AG08396 (cell line): Measurements from ENCODE around the gene SIDT1.

Source experiments
- DNase-seq: peaks from one replicate; pipeline ENCODE4 v3.0.0; 2012; ENCODE audit warnings: low spot score, mixed read lengths

Gene SIDT1

DNA sequence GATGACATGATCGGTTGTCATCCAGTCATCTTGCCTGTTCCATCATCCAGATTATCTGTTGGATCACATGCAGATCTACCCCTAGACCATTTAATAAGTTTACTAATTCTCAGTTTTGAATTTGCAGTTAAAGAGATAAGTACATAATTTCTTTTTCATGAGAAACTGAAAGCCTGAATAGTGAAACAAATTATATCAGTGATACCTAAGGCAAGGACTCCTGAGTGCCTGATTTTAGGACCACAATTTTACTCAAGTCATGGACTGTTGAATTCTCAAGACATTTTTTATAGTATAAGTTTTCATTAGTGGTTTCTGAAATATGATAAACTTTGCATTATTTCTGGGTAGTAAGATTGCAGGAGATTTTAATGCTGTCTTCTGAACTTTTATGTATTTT, 13.2 kb downstream of the SIDT1 start:
- no peak for DNase-seq

DNA sequence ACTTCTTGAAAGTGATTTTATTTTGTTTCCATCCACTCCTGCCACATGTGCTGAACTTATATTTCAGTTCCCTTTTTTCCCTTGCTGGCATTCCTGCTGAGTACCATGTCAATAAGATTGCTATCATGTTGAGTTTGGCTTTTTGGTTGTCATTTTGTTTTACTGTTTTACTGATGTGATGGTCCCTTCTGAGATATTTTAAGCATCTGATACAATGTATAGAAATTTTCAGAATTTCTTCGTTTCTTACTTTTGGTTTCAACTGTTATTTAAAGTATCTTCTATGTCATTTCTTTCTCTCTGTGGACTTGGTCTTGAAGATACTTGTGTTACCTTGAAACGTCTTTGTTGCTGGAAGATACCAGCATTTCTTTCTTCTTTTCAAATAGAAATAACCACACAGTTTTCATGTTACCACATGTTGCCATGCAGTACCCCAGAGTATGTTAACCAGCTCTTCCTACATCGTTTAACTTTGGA, 14.1 kb downstream of the SIDT1 start:
- no peak for DNase-seq

DNA sequence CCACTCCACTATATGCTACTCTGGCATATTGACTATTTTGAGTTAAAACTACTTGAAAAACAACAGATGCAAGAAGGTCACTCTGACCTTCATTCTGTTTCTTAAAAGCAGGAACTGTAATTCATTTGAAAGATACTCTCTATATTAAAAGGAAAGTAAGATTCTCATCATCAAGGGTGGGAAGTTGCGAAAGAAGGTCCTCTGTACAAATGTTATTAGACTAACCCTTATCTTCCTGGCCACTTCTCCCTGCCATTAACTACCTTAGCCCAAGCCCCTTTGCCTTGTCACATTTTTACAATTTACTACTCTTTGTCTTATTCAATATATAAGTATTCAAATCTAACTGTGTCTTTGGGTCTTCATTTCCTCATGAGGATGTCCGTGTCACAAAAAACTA, 16.1 kb downstream of the SIDT1 start:
- DNase-seq, result no peak

DNA sequence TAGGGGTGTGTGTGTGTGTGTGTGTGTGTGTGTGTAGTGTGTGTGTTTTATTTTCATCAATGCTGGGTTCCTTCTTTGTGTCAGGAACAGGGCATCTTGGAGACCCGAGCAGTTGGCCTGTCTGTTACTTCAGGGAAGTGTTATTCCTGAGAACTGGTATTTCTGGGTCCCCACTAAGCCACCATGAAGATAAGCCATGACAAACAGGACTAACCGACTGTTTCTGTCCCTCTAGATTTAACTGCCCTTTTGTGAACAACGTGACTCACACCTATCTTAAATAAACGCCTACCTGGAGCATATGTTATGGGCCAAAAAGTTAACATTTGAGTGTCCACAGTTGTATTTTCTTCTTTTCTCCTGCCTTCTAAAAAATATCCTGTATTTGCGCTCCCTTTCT, 19.5 kb downstream of the SIDT1 start:
- no peak for DNase-seq

DNA sequence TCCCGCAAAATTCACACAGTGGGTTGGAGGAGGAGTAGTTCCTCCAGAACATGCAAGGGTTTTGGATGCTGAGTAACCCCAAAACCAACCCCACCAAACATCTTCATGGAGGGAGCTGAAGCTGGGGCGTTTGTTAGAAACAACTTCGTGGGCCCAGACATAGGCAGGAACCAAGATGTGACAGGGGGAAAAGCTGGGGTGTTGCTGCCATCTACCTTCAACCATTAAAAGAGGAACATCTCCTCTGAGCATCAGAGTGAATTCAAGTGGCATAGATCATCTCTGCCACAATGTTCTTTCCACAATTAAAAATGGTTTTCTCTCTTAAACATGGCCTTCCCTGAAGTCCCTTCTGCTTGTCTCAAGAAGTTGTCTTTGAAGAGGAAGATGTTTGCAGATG, 20.5 kb downstream of the SIDT1 start:
- no peak for DNase-seq

DNA sequence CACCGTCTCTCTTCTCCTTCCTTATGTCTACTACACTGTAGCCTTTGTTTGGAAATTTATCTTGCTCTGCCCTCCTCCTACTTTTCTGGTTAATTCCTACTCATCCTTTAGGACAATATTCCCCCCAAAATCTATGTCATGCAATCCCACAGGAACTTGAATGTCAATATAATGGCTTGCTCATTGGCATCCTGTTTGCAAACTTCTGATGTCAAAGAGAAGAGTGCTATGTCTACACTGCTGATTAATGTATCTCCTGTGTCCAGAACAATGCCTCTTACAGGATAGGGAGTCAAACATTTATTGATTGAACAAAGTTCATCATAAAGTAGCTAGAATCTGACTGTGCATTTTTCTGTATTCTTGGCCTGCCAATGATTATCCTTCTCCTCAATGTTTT, 22.8 kb downstream of the SIDT1 start:
- DNase-seq, result no peak

DNA sequence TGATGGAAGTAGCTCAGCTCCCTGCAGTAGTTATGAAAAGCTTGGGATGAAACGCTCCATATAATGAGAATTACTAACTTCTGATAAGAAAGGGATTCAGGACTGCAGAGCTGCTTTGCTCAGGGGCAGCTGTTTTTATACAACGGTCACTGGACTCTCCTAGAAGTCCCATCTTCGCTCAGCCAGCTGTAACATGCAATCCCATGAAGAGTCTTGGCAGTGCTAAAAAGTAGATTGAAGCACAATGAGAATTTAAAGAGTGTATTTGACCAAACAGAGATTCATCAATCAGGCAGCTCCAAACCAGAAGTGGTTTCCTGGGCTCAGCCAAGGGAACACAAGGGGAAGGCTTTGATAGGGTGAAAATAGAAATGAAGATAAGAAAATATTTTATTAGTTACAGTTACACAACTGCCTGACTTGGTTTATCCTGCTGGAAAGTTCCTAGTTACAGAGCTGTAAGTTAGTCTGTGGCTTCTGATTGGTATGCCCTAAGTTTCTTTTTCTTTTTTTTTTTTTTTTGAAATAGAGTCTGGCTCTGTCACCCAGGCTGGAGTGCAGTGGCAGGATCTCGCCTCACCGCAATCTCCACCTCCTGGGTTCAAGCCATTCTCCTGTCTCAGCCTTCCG, 24.1 kb downstream of the SIDT1 start:
- no peak for DNase-seq

DNA sequence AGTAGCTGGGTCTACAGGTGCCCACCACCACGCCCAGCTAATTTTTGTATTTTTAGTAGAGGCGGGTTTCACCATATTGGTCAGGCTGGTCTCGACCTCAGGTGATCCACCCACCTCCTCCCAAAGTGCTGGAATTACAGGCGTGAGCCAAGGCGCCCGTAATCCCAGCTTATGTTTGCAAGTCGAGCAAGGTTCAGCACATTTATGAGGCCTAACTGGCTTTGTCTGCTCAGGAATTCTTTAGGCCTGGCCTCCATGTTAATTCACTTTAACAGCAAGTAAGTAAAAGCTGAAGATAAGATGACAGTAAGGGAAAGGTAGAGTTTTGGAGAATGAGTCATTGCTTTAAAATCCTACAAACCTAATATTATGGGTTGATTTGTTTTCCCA, 24.6 kb downstream of the SIDT1 start:
- DNase-seq, result no peak

DNA sequence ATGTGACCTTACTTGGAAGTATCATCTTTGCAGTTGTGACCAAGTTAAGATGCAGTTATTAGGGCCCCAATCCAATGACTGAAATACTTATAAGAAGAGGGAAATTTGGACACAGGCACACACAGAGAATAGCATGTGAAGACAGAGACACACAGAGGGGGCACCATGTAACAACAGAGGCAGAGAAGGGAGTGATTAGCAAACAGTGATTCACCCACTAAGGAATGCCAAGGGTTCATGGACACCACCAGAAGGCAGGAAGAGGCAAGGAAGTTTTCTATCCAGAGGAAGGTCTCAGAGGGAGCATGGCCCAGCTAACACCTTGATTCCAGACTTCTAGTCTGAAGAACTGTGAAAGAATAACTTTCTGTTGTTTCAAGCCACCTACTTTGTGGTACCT, 25.0 kb downstream of the SIDT1 start:
- no peak for DNase-seq

DNA sequence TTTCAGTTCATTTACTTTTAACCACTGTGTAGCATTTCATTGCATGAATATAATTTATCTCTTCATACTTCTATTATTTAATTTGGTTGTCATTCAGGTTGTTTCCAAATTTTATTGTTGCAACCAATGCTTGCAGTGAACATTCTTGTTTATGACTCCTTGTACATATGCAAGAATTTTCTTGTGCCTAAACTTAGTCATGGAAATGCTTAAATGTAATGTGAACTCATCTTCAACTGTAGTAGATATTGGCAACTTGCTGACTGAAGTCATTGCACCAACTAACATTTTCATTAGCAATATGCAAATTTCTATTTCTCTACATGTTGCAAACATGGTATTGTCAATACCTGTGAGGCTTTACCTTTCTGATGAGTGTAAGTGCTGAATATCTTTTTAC, 26.7 kb downstream of the SIDT1 start:
- DNase-seq, result no peak

DNA sequence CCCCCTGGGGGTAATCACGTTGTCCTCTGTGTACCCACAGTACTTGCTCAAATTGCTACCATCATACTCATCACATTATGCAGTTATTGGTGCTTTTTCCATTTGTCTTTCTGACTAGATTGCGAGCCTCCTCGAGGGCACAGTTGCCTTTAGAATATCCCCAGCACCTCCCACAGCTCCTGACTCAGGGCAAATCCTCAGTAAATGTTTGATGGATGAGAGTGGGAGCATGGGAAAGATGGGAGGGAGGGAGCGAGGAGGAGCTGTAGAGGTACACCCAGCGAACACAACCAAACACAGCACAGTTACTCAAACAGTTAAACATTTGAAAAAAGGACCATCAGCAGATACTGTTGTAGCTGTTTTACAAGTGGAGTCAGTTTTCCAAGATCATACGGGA, 27.9 kb downstream of the SIDT1 start:
- no peak for DNase-seq

DNA sequence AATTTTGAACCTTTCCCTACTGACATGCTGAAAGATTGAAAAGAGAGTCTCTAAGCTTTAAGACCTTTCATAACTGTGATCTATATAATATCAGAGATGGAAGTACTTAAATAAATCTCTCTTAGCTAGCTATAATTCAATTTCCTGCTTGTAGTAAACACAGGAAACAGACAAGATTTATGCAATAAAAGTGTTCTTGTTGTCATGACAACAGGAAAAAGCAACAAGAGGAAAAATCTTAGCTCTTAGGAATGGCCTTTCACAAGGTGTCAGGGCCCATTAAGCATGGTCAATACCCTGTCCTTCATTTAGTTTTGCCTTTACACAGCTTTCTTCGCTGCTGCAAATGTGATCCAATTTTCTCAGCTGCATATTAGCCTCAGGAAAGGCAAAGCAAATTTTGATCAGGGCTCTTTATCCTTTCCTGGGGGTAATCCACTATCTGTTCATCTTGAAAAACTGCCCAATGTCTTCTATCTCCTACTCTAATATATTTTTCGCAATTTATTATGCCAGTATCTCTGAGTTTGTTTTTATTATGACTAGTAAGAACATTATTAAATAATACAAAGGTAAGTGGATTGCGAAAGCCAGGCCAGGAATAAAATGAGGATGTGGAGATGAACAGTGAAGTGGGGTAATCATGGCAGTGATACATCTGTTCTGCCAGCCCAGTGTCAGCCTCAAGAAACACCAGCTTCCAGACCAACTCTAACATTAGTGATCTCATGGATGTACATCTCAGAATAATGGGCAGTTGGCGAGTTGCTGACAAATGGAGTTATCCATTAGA, 28.7 kb downstream of the SIDT1 start:
- no peak for DNase-seq

DNA sequence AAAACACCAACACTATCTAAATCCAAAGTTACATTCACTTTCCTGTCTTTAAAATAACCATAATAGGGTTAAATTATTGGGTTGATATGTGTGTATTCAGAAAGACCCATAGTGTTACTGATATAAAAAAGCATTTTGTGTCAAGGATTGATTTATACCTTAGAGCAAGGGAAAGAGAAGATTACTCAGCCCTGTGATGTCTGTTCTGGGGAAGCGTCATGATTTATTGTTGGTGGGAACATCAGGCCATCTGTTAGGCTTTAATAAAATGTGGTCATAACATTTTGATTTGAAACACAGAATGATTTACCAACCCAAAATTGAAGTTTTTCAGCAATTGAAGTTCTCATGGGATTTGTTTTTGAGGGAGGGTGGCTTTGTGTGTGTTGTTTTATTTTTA, 33.2 kb downstream of the SIDT1 start:
- no peak for DNase-seq

DNA sequence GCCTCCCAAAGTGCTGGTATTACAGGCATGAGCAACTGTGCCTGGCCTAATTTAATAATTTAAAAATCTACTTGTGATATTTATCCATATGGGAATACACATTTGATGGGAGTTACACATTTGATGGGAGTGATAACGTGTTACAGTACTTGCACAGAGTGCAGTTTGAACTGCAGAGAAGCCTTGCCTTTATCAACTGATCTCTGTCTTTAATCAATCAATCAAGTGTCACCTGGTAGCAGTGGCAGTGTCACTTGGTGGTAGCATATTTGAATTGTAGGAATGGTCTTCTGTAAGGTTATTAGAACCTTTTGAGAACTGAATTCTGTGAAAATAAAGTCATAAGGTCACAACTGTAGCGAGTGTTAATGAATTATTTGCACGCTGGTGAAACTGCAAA, 37.8 kb downstream of the SIDT1 start:
- no peak for DNase-seq

DNA sequence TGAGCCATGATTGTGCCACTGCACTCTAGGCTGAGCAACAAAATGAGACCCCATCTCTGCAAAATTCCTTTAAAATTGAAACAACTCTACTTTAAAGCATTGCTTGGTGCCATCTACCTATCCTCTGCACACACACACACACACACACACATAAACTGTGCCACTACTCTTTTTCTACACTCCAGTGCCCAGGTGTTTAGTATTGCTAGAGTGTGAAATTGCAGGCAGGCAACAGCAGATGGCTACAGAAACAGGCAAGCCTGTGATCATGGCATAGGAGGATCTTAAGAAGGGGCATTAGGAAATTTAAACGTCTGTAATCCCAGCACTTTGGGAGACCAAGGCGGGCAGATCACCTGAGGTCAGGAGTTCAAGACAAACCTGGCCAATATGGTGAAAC, 39.0 kb downstream of the SIDT1 start:
- no peak for DNase-seq

DNA sequence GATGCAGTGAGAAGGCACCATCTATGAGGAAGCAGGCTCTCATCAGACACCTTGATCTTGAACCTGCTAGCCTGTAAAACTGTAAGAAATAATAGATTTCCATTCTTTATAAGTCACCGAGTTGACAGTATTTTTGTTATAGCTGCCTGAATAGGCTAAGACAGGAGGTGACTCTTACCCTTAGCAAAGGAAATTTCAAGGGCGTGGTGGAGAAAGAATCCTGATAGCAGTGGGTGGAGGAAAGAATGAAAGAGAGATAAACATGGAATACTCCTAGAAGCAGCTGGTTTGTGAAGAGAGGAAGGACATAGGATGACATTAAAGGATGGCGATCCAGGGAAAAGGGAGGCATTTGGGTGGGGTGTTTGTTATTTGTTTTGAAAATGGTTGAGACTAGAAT, 41.4 kb downstream of the SIDT1 start:
- no peak for DNase-seq

DNA sequence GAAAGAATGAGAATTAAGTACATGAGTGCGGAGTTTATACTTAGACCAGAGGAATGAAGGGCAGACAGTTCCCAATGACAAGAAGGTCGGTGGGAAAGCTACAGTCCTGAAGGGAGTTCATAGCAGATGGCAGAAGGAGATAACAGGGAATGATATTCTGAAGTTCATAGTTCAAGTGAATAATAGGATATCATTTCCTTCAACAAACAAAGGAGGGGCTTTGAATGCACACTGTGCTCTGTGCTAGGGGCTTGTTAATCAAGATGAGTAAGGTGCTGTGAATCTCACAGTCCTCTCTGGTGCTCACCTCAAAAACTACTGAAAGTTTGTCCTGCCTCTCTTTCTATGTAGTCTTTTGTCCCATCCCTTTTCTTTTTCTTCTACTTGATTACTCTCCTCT, 41.9 kb downstream of the SIDT1 start:
- no peak for DNase-seq

DNA sequence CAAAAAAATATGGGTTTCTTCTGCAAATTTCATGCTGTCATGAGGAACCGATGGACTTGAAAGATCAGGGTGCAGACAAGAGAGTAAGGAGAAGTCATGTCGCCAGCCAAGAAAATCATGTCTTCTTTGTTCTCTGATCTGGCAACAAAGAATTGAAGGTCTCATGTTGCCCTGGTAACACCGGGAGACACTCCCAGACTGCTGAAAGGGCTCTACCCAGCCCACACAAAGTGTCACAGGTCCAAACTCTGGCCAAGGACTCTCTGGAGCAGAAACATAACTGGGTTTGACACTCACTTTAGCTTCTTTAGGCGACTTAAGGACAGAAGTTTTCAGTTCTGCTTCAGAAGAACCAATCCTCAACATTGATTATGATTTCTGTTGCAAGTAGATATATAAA, 42.9 kb downstream of the SIDT1 start:
- no peak for DNase-seq

DNA sequence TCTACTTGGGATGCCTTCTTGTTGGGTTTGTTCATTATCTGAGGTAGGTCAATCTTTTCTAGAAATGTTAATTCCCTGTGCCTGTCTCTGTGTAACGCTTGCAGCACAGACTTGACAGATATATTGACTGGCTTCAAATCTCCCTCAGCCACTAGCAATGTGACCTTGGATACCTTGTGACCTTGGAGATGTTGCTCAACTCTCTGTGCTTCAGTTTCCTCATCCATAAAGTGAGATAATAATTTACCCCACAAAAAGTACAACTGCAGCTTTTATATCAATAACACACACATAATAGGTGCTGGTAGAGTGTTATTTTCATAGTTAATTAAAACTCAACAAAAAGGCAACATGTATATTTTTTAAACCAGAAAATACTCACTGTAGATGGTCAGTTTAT, 52.9 kb downstream of the SIDT1 start:
- DNase-seq, result no peak

DNA sequence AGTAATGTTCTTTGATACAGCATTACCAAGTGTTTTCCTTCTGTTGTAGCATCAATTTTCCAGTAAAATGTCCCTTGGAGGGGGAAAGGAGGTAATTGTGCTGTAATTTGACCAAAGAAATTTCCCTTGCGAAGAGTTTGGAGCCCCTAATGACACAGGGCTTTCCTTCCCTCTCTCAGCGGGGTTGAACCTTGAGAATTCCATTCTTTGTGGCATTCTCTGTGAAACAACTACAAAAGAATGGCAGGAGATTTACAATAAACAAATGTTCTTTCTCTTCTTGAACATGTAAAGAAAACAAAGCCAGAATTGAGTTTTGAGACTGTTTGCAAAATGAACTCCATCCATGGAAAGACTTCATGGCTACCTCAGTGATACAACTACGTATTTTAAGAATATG, 53.4 kb downstream of the SIDT1 start:
- DNase-seq, result no peak

DNA sequence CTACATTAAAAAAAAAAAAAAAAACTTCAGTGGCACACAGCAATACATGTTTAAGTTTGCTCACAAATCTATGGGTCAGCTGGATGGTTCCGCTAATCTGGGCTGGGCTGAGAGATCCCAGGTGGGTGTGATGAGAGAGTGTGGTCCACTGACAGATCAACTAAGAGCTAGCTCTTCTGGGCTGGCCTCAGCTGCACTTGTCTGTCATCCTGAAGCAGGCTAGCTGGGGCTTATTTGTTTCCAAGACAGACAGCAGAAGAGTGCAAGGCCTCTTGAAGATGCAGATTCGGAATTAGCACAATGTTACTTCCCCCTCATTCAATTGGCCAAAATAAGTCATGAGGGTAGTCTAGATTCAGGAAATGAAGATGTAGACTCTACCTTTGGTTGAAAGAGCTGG, 56.5 kb downstream of the SIDT1 start:
- no peak for DNase-seq

DNA sequence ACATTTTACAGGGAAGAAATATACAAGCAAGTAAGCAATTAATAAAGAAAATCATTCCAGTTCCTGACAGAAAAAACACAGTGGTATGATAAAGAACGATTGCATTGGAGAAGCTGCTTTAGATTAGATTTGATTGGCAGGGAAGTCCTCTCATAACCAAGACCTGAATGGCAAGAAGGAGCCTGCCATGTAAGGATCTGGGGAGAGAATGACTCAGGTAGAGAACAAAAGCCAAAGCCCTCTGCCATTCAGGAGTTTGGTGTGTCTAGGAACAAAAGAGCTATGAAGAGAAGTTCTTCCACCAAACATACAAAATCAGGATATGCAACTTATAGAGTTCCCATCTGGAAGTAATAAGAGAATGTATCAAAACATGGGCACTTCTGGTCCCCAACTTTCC, 57.6 kb downstream of the SIDT1 start:
- DNase-seq, result no peak

DNA sequence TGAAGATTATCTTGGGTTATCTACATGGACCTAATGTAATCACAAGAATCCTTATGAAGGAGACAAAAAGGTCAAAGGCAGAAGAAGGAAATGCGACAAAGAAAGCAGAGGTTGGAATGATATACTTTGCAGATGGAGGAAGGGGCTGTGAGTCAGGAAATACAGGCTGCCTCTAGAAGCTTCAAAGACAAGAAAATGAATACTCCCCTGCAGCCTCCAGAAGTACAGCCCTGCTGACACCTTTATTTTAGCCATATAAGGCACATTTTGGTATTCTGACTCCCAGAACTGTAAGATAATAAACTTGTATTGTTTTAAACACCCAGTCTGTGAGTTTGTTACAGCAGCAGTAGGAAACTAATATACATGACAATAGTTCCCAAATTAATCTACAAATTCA, 58.6 kb downstream of the SIDT1 start:
- DNase-seq, result no peak

DNA sequence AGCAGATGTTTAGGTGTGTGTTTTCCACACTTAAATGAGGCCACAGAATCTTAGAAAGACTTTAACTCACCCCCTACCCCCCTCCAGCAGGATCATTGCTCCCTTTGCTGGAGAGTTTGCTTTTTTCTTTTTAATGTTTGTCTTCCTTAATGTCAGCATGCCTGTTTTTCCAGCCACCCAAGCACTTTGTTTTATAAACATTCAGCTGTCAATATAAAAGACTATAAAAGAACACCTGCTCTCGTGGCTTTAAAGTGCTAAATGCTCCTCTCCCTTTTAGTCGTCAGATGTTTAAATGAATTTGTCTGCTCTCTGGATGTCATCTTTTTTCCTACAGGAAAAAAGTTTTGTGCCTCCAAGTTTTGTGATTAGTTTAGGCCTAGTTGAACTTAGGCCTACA, 61.7 kb downstream of the SIDT1 start:
- no peak for DNase-seq
